ENCODE measurements around the gene COL12A1.

Gene COL12A1

DNA sequence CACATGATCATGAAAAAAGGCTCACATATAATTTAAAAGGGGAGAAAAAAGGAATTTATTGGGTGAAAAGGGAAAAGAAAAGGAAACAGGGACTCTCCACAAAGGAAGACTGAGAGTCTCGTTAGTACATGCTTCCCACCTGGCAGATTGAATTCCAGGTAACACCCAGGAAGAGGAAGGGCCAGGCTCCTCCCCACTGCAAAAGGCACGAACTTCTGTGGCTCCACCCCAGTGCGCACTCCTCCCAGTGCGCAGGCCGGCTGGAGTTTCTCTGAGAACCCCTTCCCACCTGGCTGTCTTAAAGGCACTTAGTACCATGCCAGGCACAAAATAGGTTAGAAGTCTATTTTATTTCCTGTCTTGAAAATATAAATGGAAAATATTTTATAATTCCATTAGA lies 129.8 kb downstream of the COL12A1 start:
- Histone ChIP-seq H3K4me1 (ENCODE audit: control insufficient read depth, insufficient read depth, low read length) (no peaks in the 10 kb centered on the region), H3K4me3 (ENCODE audit: low read length) (no peak overlapping the region), H3K27me3 (replicated peaks; ENCODE audit: control insufficient read depth, insufficient read depth, low read length) (no peaks in the 10 kb centered on the region), H3K36me3 (ENCODE audit: control insufficient read depth, insufficient read depth, low read length, severe bottlenecking) (no peaks in the 10 kb centered on the region), H3K9me3 (ENCODE audit: control insufficient read depth, low read length) (no peaks in the 10 kb centered on the region), H3K9ac (ENCODE audit: low read length) (no peak overlapping the region)
- no peak for DNase-seq (ENCODE audit: low read depth)

DNA sequence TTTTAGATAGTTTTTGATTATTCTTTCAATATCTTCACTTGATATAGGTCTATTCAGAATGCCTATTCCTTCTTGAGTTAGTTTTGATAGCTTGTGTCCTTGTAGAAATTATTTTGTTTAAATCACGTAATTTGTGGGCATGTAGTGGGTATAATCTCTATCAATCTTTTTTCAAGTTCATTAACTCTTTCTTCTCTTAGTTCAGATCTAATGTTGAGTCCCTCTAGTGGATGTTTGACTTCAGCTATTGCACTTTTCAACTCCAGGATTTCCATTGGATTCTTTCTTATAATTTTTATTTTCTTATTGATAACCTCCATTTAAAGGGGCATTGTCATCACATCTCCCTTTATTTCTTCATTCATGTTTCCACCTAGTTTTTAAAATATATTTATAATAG lies 135.6 kb downstream of the COL12A1 start:
- no peak for DNase-seq (ENCODE audit: low read depth)
- Histone ChIP-seq H3K4me3 (ENCODE audit: low read length) (no peak overlapping the region), H3K27me3 (replicated peaks; ENCODE audit: control insufficient read depth, insufficient read depth, low read length) (no peaks in the 10 kb centered on the region), H3K36me3 (ENCODE audit: control insufficient read depth, insufficient read depth, low read length, severe bottlenecking) (no peaks in the 10 kb centered on the region), H3K9me3 (ENCODE audit: control insufficient read depth, low read length) (no peaks in the 10 kb centered on the region), H3K4me1 (ENCODE audit: control insufficient read depth, insufficient read depth, low read length) (no peaks in the 10 kb centered on the region), H3K9ac (ENCODE audit: low read length) (no peak overlapping the region)

DNA sequence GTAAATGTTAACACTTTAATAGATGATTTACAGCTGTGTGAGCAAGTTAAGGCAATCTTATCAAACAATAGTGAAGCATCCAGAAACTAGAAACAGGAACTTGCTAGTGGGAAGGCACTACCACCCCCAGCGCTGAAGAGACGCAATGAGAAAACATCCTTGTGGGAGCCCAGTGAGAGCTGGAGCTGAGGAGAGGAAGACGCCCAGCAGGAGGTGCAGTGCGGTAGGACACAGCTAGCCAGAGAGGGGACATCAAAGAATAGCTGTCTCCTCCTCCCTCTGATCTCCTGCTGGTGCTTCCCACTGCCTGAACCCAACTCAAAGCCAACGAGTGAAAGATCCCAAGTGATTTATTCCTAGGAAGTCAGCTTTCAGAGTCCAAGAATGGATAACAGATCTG lies 140.3 kb downstream of the COL12A1 start:
- Histone ChIP-seq H3K9ac (ENCODE audit: low read length) (no peak overlapping the region), H3K9me3 (ENCODE audit: control insufficient read depth, low read length) (no peaks in the 10 kb centered on the region), H3K36me3 (ENCODE audit: control insufficient read depth, insufficient read depth, low read length, severe bottlenecking) (no peaks in the 10 kb centered on the region), H3K4me3 (ENCODE audit: low read length) (no peak overlapping the region), H3K4me1 (ENCODE audit: control insufficient read depth, insufficient read depth, low read length) (no peaks in the 10 kb centered on the region), H3K27me3 (replicated peaks; ENCODE audit: control insufficient read depth, insufficient read depth, low read length) (no peaks in the 10 kb centered on the region)
- DNase-seq (ENCODE audit: low read depth) = no peak

DNA sequence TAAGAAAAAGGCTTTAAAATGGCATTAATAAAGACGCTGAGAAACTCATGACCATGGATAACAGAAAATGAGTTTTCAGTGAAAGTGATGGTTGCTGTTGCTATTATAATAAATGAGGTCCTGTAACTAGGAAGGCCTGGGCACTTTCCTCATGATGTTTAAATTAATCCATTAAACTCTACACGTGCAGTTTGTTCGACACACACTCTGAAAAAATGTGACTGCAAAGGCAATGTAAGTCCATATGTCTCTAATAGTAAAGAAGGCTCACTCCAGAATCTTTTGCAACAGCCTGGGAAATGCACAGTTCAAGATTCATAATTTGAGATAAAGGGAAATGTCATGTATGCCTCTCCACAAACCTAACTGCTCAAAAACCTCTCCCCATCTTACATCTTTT lies 153.4 kb downstream of the COL12A1 start:
- Histone ChIP-seq H3K36me3 (ENCODE audit: control insufficient read depth, insufficient read depth, low read length, severe bottlenecking) (no peaks in the 10 kb centered on the region), H3K4me3 (ENCODE audit: low read length) (no peak overlapping the region), H3K27me3 (replicated peaks; ENCODE audit: control insufficient read depth, insufficient read depth, low read length) (no peaks in the 10 kb centered on the region), H3K9ac (ENCODE audit: low read length) (no peak overlapping the region), H3K9me3 (ENCODE audit: control insufficient read depth, low read length) (no peaks in the 10 kb centered on the region), H3K4me1 (ENCODE audit: control insufficient read depth, insufficient read depth, low read length) (no peaks in the 10 kb centered on the region)
- no peak for DNase-seq (ENCODE audit: low read depth)

DNA sequence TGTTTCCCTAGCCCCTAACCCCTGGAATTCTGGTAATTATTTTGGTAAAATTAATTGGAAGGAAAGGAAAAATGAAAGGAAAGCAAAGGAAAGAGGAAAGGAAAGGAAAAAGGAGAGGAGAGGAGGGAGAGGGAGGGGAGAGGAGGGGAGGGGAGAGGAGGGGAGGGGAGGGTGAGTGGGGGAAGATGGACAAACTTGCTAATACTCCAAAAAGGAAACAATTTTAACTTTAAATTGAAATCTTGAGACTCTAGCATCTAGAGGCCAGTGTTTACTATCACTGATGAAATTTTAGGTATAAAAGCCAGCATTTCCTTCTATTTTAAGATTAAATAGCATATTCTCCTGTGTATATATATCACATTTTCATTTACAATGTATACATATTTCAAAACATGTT lies 156.5 kb downstream of the COL12A1 start:
- no peak for DNase-seq (ENCODE audit: low read depth)

DNA sequence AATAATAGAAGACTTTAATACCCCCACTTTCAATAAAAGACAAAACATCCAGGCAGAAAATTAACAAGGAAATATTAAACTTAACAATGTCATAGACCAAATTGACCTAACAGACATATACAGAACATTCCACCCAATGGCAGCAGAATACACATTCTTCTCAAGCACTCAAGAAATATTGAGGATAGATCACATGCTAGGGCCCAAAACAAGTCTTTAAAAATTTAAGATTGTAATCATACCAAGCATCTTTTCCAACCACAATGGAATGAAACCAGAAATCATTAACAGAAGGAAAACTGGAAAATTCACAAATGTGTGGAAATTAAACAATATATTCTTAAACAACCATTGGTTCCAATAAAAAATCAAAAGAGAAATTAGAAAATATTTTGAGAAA lies 161.0 kb downstream of the COL12A1 start:
- Histone ChIP-seq H3K27me3 (replicated peaks; ENCODE audit: control insufficient read depth, insufficient read depth, low read length) (no peaks in the 10 kb centered on the region), H3K36me3 (ENCODE audit: control insufficient read depth, insufficient read depth, low read length, severe bottlenecking) (no peaks in the 10 kb centered on the region), H3K4me1 (ENCODE audit: control insufficient read depth, insufficient read depth, low read length) (no peaks in the 10 kb centered on the region), H3K9me3 (ENCODE audit: control insufficient read depth, low read length) (peaks cover 17% of the 10 kb centered on the region), H3K9ac (ENCODE audit: low read length) (no peak overlapping the region), H3K4me3 (ENCODE audit: low read length) (no peak overlapping the region)
- no peak for DNase-seq (ENCODE audit: low read depth)

More for the DNA sequence above, 156.5 kb downstream of the COL12A1 start:
- Histone ChIP-seq H3K36me3 (ENCODE audit: control insufficient read depth, insufficient read depth, low read length, severe bottlenecking) (no peaks in the 10 kb centered on the region), H3K4me3 (ENCODE audit: low read length) (no peak overlapping the region), H3K9me3 (ENCODE audit: control insufficient read depth, low read length) (peaks cover 8% of the 10 kb centered on the region), H3K4me1 (ENCODE audit: control insufficient read depth, insufficient read depth, low read length) (no peaks in the 10 kb centered on the region), H3K9ac (ENCODE audit: low read length) (no peak overlapping the region), H3K27me3 (replicated peaks; ENCODE audit: control insufficient read depth, insufficient read depth, low read length) (no peaks in the 10 kb centered on the region)

GRCh38 chr6:75041381-75041780 lies 164.5 kb downstream of the COL12A1 start:
- DNase-seq (ENCODE audit: low read depth) = no peak
- H3K9ac ChIP-seq (ENCODE audit: low read length) = no peak overlapping the region
- peaks cover 17% of the 10 kb centered on the region for H3K9me3 ChIP-seq (ENCODE audit: control insufficient read depth, low read length)
- H3K4me1 ChIP-seq (ENCODE audit: control insufficient read depth, insufficient read depth, low read length) = no peaks in the 10 kb centered on the region
- H3K4me3 ChIP-seq (ENCODE audit: low read length) = no peak overlapping the region
- H3K36me3 ChIP-seq (ENCODE audit: control insufficient read depth, insufficient read depth, low read length, severe bottlenecking) = no peaks in the 10 kb centered on the region
- H3K27me3 ChIP-seq (replicated peaks; ENCODE audit: control insufficient read depth, insufficient read depth, low read length) = no peaks in the 10 kb centered on the region

Data from adipocyte (in vitro differentiated cells).